Sigmoid colon (tissue), 7 donors: ENCODE measurements around the gene SMIM17. TPM values are rescaled to one million over a fixed set of nuclear protein-coding genes. Genes with fewer than 3 reads are reported as not detected.

Experiments used
- DNase-seq: peaks from one replicate; pipeline ENCODE4 v3.0.0-alpha.2; 2019
- H3K27ac ChIP-seq, 4 donors: fragments of 200-600 bp; sonication (generic); one replicate each; pipeline ENCODE4 v1.5.1; 2016 to 2019; ENCODE audit warnings: mild to moderate bottlenecking in 1 of 4
- H3K27me3 ChIP-seq, 3 donors: fragments of 200-600 bp; sonication (generic); one replicate each; pipeline ENCODE4 v1.5.1; 2019; ENCODE audit warnings: mild to moderate bottlenecking in 1 of 3
- H3K36me3 ChIP-seq, 4 donors: fragments of 200-600 bp; sonication (generic); one replicate each; pipeline ENCODE4 v1.5.1; 2016 to 2019
- H3K4me1 ChIP-seq, 4 donors: fragments of 200-600 bp; sonication (generic); one replicate each; pipeline ENCODE4 v1.5.1; 2017 to 2019
- H3K4me3 ChIP-seq, 4 donors: fragments of 200-600 bp; sonication (generic); one replicate each; pipeline ENCODE4 v1.5.1; 2017 to 2019; ENCODE audit warnings: mild to moderate bottlenecking in 2 of 4, moderate library complexity in 1 of 4
- H3K9me3 ChIP-seq, 4 donors: fragments of 200-600 bp in 3 of 4; sonication (generic) in 3 of 4; one replicate each; pipeline versions ENCODE4 v1.5.1 to v1.6.1; 2013 to 2019
- EP300 ChIP-seq, 4 donors: sonication (generic); formaldehyde crosslinking; IDR thresholded peaks; one replicate each; pipeline ENCODE4 v1.6.1; 2017; ENCODE audit warnings: antibody characterized with exemption in 4 of 4
- POLR2A ChIP-seq, 2 donors: fragments of 450-650 bp; IDR thresholded peaks; one replicate each; pipeline ENCODE4 v1.6.1; 2016; ENCODE audit warnings: antibody characterized with exemption in 2 of 2, mild to moderate bottlenecking in 2 of 2, moderate library complexity in 2 of 2
- POLR2AphosphoS5 ChIP-seq, 4 donors: sonication (generic); formaldehyde crosslinking; IDR thresholded peaks; one replicate each; pipeline ENCODE4 v1.6.1; 2017; ENCODE audit warnings: antibody characterized with exemption in 4 of 4
- WGBS, 2 donors: extraction: QIAGEN DNeasy Blood & Tissue Kit; methylation state at CpG; one replicate each; pipeline ENCODE4 v1.1.7; 2013; 5-methylcytosine and 5-hydroxymethylcytosine counted together
- intact Hi-C: fragments of 100-400 bp; cut with DNase I; formaldehyde crosslinking; loops from one replicate; pipeline ENCODE4 v1.15.1; 2023
- polyA plus RNA-seq, 3 donors: library from polyadenylated mRNA; stranded (reverse); fragments of 200-250 nt; gene quantifications; one replicate each; pipeline ENCODE4 v1.2.3, GENCODE V29; 2013
- total RNA-seq, 4 donors: library from RNA; depleted of rRNA; stranded (reverse); fragments of >200 nt; gene quantifications; one replicate each; pipeline ENCODE4 v1.1.0, GENCODE V29; 2016
- TF ChIP-seq, protein P1 (sequence below), 4 experiments: fragments of 450-650 bp in 3 of 4; fragments of 200-600 bp in 1 of 4; IDR thresholded peaks; one replicate each; pipeline ENCODE4 v1.5.1; 2016 to 2019; ENCODE audit warnings: antibody characterized with exemption in 4 of 4, mild to moderate bottlenecking in 3 of 4, moderate library complexity in 2 of 4
- donor health status: healthy with polysubstance abuse.
- donor health status: Bipolar disorder and iron deficiency.
- donor health status: healthy.

SMIM17 gene
- total and polyA plus RNA-seq, 7 donors = 0.09 to 4.7 (median 0.83) TPM; not detected in 3

DNA sequence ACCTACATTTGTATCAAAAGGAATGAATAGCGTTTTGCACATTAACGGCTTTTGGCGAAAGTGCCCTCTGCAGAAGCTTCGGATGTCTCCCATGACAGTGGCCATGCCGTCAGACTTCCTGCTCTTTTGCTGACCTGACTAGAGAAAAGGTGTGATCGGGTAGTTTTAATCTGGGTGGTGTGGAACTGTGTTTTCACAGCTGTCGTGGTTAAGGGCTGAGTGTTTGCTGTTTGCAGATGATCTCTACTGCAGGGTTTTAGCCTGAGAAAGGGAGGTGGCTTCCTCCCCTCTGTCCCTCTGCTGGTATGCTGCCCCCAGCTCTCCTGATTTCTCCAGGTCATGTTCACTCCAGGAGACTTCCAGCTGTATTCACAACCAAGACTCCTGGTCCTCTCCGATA lies 25.4 kb upstream of the SMIM17 start:
- 94 to 97% methylated on average over 8 of the region's 8 CpGs for WGBS, 2 donors
- TF ChIP-seq POLR2AphosphoS5 (IDR thresholded peaks at IDR 0.05) = no peak
- TF ChIP-seq, protein P1, sequence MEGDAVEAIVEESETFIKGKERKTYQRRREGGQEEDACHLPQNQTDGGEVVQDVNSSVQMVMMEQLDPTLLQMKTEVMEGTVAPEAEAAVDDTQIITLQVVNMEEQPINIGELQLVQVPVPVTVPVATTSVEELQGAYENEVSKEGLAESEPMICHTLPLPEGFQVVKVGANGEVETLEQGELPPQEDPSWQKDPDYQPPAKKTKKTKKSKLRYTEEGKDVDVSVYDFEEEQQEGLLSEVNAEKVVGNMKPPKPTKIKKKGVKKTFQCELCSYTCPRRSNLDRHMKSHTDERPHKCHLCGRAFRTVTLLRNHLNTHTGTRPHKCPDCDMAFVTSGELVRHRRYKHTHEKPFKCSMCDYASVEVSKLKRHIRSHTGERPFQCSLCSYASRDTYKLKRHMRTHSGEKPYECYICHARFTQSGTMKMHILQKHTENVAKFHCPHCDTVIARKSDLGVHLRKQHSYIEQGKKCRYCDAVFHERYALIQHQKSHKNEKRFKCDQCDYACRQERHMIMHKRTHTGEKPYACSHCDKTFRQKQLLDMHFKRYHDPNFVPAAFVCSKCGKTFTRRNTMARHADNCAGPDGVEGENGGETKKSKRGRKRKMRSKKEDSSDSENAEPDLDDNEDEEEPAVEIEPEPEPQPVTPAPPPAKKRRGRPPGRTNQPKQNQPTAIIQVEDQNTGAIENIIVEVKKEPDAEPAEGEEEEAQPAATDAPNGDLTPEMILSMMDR (IDR thresholded peaks at IDR 0.05) = no peak
- TF ChIP-seq EP300 (IDR thresholded peaks at IDR 0.05) = no peak
- no peak for TF ChIP-seq POLR2A (IDR thresholded peaks at IDR 0.05)
- DNase-seq = no peak
- no peak overlapping the region for H3K27ac ChIP-seq
- no peaks in the 10 kb centered on the region for H3K27me3 ChIP-seq
- intact Hi-C loops = no loop called here
- H3K4me1 ChIP-seq = no peaks in the 10 kb centered on the region
- no peak overlapping the region for H3K4me3 ChIP-seq
- peaks cover 13 to 35% (median 17%) of the 10 kb centered on the region in 4 donors for H3K36me3 ChIP-seq
- peaks cover 0 to 49% (median 2%) of the 10 kb centered on the region in 4 donors for H3K9me3 ChIP-seq

- Histone ChIP-seq H3K4me1 (no peaks in the 10 kb centered on the region), H3K27ac (no peak overlapping the region), H3K27me3 (no peaks in the 10 kb centered on the region), H3K9me3 (peaks cover 0 to 52% (median 3%) of the 10 kb centered on the region in 4 donors), H3K36me3 (peaks cover 13 to 50% (median 19%) of the 10 kb centered on the region in 4 donors), H3K4me3 (no peak overlapping the region)
- TF ChIP-seq EP300 (IDR thresholded peaks at IDR 0.05) = no peak
- no peak for TF ChIP-seq POLR2A (IDR thresholded peaks at IDR 0.05)
- TF ChIP-seq POLR2AphosphoS5 (IDR thresholded peaks at IDR 0.05) = no peak
- TF ChIP-seq, protein P1 (IDR thresholded peaks at IDR 0.05) = no peak
- 86 to 90% methylated on average over 8 of the region's 8 CpGs for whole genome bisulfite sequencing, 2 donors
- no peak for DNase-seq
- intact Hi-C loops = no loop called here
Observed at GRCh38 chr19:56619121-56619520, 23.8 kb upstream of the SMIM17 start.

DNA sequence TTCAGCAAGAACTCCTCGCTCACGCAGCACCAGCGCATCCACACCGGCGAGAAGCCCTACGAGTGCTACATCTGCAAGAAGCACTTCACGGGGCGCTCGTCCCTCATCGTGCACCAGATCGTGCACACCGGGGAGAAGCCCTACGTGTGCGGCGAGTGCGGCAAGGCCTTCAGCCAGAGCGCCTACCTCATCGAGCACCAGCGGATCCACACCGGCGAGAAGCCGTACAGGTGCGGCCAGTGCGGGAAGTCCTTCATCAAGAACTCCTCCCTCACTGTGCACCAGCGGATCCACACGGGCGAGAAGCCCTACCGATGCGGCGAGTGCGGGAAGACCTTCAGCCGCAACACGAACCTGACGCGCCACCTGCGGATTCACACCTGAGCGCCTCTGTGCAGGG lies 20.6 kb upstream of the SMIM17 start:
- no peak overlapping the region for H3K27ac ChIP-seq
- H3K36me3 ChIP-seq = peaks cover 13 to 56% (median 23%) of the 10 kb centered on the region in 4 donors
- no peak for DNase-seq
- H3K4me1 ChIP-seq = no peaks in the 10 kb centered on the region
- intact Hi-C loops = no loop called here
- no peak overlapping the region for H3K4me3 ChIP-seq
- H3K27me3 ChIP-seq = no peaks in the 10 kb centered on the region
- peaks cover 0 to 49% (median 3%) of the 10 kb centered on the region in 4 donors for H3K9me3 ChIP-seq
- no peak for TF ChIP-seq EP300 (IDR thresholded peaks at IDR 0.05)
- TF ChIP-seq, protein P1 (IDR thresholded peaks at IDR 0.05) = no peak
- TF ChIP-seq POLR2A (IDR thresholded peaks at IDR 0.05) = no peak
- TF ChIP-seq POLR2AphosphoS5 (IDR thresholded peaks at IDR 0.05) = no peak
- 95 to 96% methylated on average over 37 of the region's 37 CpGs for WGBS, 2 donors

DNA sequence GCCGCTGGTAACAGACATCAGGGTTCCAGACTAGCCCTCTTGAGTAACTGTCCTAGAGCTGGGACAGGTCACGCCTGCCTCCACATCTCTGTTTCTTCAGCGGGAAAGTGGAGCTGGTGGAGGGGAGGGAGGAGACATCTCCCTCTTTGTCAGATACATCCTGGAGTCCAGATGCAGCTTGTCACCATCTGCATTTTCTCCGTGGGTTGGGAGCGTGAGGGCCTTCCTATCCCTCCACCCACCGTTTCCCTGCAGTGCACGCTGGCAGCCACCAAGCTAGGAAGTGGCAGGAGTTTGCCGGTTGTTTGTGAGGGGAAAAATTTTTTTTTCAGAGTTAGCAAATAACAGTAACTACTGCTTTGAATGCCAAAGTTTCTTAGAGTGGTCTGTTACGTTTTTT lies 20.0 kb upstream of the SMIM17 start:
- 83 to 92% methylated on average over 9 of the region's 9 CpGs for WGBS, 2 donors
- Histone ChIP-seq H3K36me3 (peaks cover 13 to 49% (median 23%) of the 10 kb centered on the region in 4 donors), H3K9me3 (peaks cover 0 to 44% (median 3%) of the 10 kb centered on the region in 4 donors), H3K27me3 (no peaks in the 10 kb centered on the region), H3K27ac (no peak overlapping the region), H3K4me1 (no peaks in the 10 kb centered on the region), H3K4me3 (no peak overlapping the region)
- intact Hi-C loops = no loop called here
- TF ChIP-seq, protein P1 (IDR thresholded peaks at IDR 0.05) = no peak
- TF ChIP-seq POLR2AphosphoS5 (IDR thresholded peaks at IDR 0.05) = no peak
- TF ChIP-seq EP300 (IDR thresholded peaks at IDR 0.05) = no peak
- no peak for TF ChIP-seq POLR2A (IDR thresholded peaks at IDR 0.05)
- no peak for DNase-seq

- TF ChIP-seq POLR2A (IDR thresholded peaks at IDR 0.05) (no peak), POLR2AphosphoS5 (IDR thresholded peaks at IDR 0.05) (no peak), EP300 (IDR thresholded peaks at IDR 0.05) (no peak)
- TF ChIP-seq, protein P1 (IDR thresholded peaks at IDR 0.05) = no peak
- Histone ChIP-seq H3K4me1 (no peaks in the 10 kb centered on the region), H3K27ac (no peak overlapping the region), H3K36me3 (peaks cover 13 to 46% (median 23%) of the 10 kb centered on the region in 4 donors), H3K4me3 (no peak overlapping the region), H3K27me3 (no peaks in the 10 kb centered on the region), H3K9me3 (peaks cover 0 to 41% (median 10%) of the 10 kb centered on the region in 4 donors)
- intact Hi-C loops = no loop called here
- no peak for DNase-seq
- WGBS, 2 donors = 95% methylated on average over 9 of the region's 9 CpGs
Observed at GRCh38 chr19:56625708-56626107, 17.3 kb upstream of the SMIM17 start.
